Measurements from ENCODE around the gene NPHP1.
"Not testable (repeated sequence)": the region's sequence is repeated elsewhere in the genome, so short reads cannot be mapped to it uniquely, and the experiment has no call there.

The NPHP1 gene

GRCh38 chr2:110197452-110197851 is 7.4 kb downstream of the NPHP1 start:
- no peak for DNase-seq

GRCh38 chr2:110190169-110190568 is 14.6 kb downstream of the NPHP1 start:
- DNase-seq = not testable (repeated sequence)

GRCh38 chr2:110182449-110182848 is 22.4 kb downstream of the NPHP1 start:
- no peak for DNase-seq

GRCh38 chr2:110180036-110180435 is 24.8 kb downstream of the NPHP1 start:
- no peak for DNase-seq

GRCh38 chr2:110173523-110173922 is 31.3 kb downstream of the NPHP1 start:
- DNase-seq = no peak

- no peak for DNase-seq
Observed at GRCh38 chr2:110172506-110172905, 32.3 kb downstream of the NPHP1 start.

GRCh38 chr2:110170102-110170501 is 34.7 kb downstream of the NPHP1 start:
- DNase-seq = no peak

- no peak for DNase-seq
Observed at GRCh38 chr2:110167326-110168000, 37.4 kb downstream of the NPHP1 start.

- no peak for DNase-seq
Observed at GRCh38 chr2:110166266-110166665, 38.5 kb downstream of the NPHP1 start.

GRCh38 chr2:110157153-110157793 is 47.5 kb downstream of the NPHP1 start:
- peak; percentile 31 for DNase-seq

GRCh38 chr2:110154828-110155227 is 50.0 kb downstream of the NPHP1 start:
- DNase-seq = not testable (repeated sequence)

GRCh38 chr2:110154188-110154587 is 50.6 kb downstream of the NPHP1 start:
- not testable (repeated sequence) for DNase-seq

GRCh38 chr2:110153416-110153815 is 51.4 kb downstream of the NPHP1 start:
- DNase-seq = no peak

GRCh38 chr2:110152943-110153342 is 51.9 kb downstream of the NPHP1 start:
- no peak for DNase-seq

GRCh38 chr2:110149330-110150220 is 55.2 kb downstream of the NPHP1 start:
- DNase-seq = no peak

- DNase-seq = no peak
Observed at GRCh38 chr2:110146945-110147332, 57.9 kb downstream of the NPHP1 start.

- DNase-seq = no peak
Observed at GRCh38 chr2:110146183-110146944, 58.4 kb downstream of the NPHP1 start.

GRCh38 chr2:110143982-110144381 is 60.8 kb downstream of the NPHP1 start:
- no peak for DNase-seq

GRCh38 chr2:110140401-110140800 is 64.4 kb downstream of the NPHP1 start:
- DNase-seq = no peak

- no peak for DNase-seq
Observed at GRCh38 chr2:110134025-110134424, 70.8 kb downstream of the NPHP1 start.

GRCh38 chr2:110131166-110131565 is 73.6 kb downstream of the NPHP1 start:
- no peak for DNase-seq

- DNase-seq = no peak
Observed at GRCh38 chr2:110130757-110131156, 74.1 kb downstream of the NPHP1 start.

GRCh38 chr2:110126906-110127305 is 77.9 kb downstream of the NPHP1 start:
- peak; percentile 83 for DNase-seq

Data from DMS79 treated with DMSO at 0.1 percent for 48 hours (cell line).